ENCODE data around the gene CEP170B.

Gene CEP170B

GRCh38 chr14:104866451-104867370 is 1.6 kb downstream of the CEP170B start:
- H3K27me3 ChIP-seq (ENCODE audit: insufficient read depth, poor library complexity, severe bottlenecking): peaks cover 38% of the 10 kb centered on the region
- H3K4me3 ChIP-seq (replicated peaks; ENCODE audit: insufficient read depth, low read length): no peak overlapping the region
- H3K27ac ChIP-seq (replicated peaks): no peak overlapping the region
- DNase-seq (ENCODE audit: low read depth in 1 of 2, low spot score in 1 of 2): no peak
- TF ChIP-seq CTCF (IDR thresholded peaks at IDR 0.05; ENCODE audit: insufficient read depth, low read length): no peak
- no peak for TF ChIP-seq POLR2AphosphoS5 (IDR thresholded peaks at IDR 0.05; ENCODE audit: low read depth)
- TF ChIP-seq SPI1 (IDR thresholded peaks at IDR 0.05; ENCODE audit: borderline replicate concordance, low read depth): no peak
- TF ChIP-seq REST (IDR thresholded peaks at IDR 0.05; ENCODE audit: insufficient replicate concordance, low read depth): no peak
- no peak for TF ChIP-seq GABPA (IDR thresholded peaks at IDR 0.05; ENCODE audit: low read depth)

- no peak for DNase-seq (ENCODE audit: low read depth in 1 of 2, low spot score in 1 of 2)
- no peak overlapping the region for H3K27ac ChIP-seq (replicated peaks)
- no peak overlapping the region for H3K4me3 ChIP-seq (replicated peaks; ENCODE audit: insufficient read depth, low read length)
- TF ChIP-seq SPI1 (IDR thresholded peaks at IDR 0.05; ENCODE audit: borderline replicate concordance, low read depth): no peak
- TF ChIP-seq GABPA (IDR thresholded peaks at IDR 0.05; ENCODE audit: low read depth): no peak
- TF ChIP-seq REST (IDR thresholded peaks at IDR 0.05; ENCODE audit: insufficient replicate concordance, low read depth): no peak
- no peak for TF ChIP-seq POLR2AphosphoS5 (IDR thresholded peaks at IDR 0.05; ENCODE audit: low read depth)
- no peak for TF ChIP-seq CTCF (IDR thresholded peaks at IDR 0.05; ENCODE audit: insufficient read depth, low read length)
- H3K27me3 ChIP-seq (ENCODE audit: insufficient read depth, poor library complexity, severe bottlenecking): peaks cover 37% of the 10 kb centered on the region
These were observed 2.4 kb downstream of the CEP170B start for GRCh38 chr14:104867371-104868059.

- H3K27me3 ChIP-seq (ENCODE audit: insufficient read depth, poor library complexity, severe bottlenecking): peaks cover 31% of the 10 kb centered on the region
- TF ChIP-seq CTCF (IDR thresholded peaks at IDR 0.05; ENCODE audit: insufficient read depth, low read length): no peak
- no peak for TF ChIP-seq POLR2AphosphoS5 (IDR thresholded peaks at IDR 0.05; ENCODE audit: low read depth)
- TF ChIP-seq REST (IDR thresholded peaks at IDR 0.05; ENCODE audit: insufficient replicate concordance, low read depth): no peak
- no peak for TF ChIP-seq GABPA (IDR thresholded peaks at IDR 0.05; ENCODE audit: low read depth)
- TF ChIP-seq SPI1 (IDR thresholded peaks at IDR 0.05; ENCODE audit: borderline replicate concordance, low read depth): no peak
- no peak overlapping the region for H3K4me3 ChIP-seq (replicated peaks; ENCODE audit: insufficient read depth, low read length)
- DNase-seq (ENCODE audit: low read depth in 1 of 2, low spot score in 1 of 2): no peak
- H3K27ac ChIP-seq (replicated peaks): no peak overlapping the region
These were observed 3.1 kb downstream of the CEP170B start for GRCh38 chr14:104868060-104868740.
